OCI-LY7 (cell line): Measurements from ENCODE around the gene CDC34. TPM values are rescaled to one million over a fixed set of nuclear protein-coding genes. Genes with fewer than 3 reads are reported as not detected.
A peak's percentile ranks its signal among the peaks of the same experiment; 100 is the strongest.

Experiments used
- BruUV-seq: library from RNA; stranded (reverse); fragments of 400-500 nt; replicated peaks from 2 replicates; lab custom pipeline; 2021; lab: Mats Ljungman, UMichigan
- CTCF ChIA-PET: fragments of 300-600 bp; sonication (Branson Sonifier 250); formaldehyde crosslinking; loops from one replicate; lab custom pipeline; 2022; ENCODE audit warnings: antibody characterized with exemption; ENCODE audit not compliant: unreplicated experiment; lab: Charles Lee
- POLR2A ChIA-PET: fragments of 300-600 bp; sonication (Branson Sonifier 250); formaldehyde crosslinking; loops from one replicate; lab custom pipeline; 2022; ENCODE audit warnings: antibody characterized with exemption; lab: Charles Lee
- DNase-seq: peaks from one replicate; pipeline ENCODE4 v3.0.0-alpha.2; 2015; ENCODE audit warnings: low spot score
- H2AFZ ChIP-seq: fragments of 200-600 bp; sonication (generic), shearing (Covaris generic); 2 replicates; pipeline ENCODE4 v1.6.1; 2014; ENCODE audit warnings: mild to moderate bottlenecking, antibody characterized with exemption, low read length, moderate library complexity
- H3K27ac ChIP-seq: fragments of 200-600 bp; sonication (generic); 2 replicates; pipeline ENCODE4 v1.5.1; 2014; ENCODE audit warnings: mixed run types, low read depth, mild to moderate bottlenecking, moderate library complexity, low read length, inconsistent platforms; ENCODE audit not compliant: poor library complexity, severe bottlenecking
- H3K36me3 ChIP-seq: fragments of 200-600 bp; sonication (generic); 2 replicates; pipeline ENCODE4 v1.6.1; 2014; ENCODE audit warnings: mild to moderate bottlenecking, antibody characterized with exemption, low read length, moderate library complexity, mixed read lengths; ENCODE audit not compliant: insufficient read depth
- H3K4me1 ChIP-seq: fragments of 200-600 bp; sonication (generic); 2 replicates; pipeline ENCODE4 v1.5.1; 2014; ENCODE audit warnings: mild to moderate bottlenecking, low read length; ENCODE audit not compliant: insufficient read depth, poor library complexity, severe bottlenecking
- H3K4me2 ChIP-seq: fragments of 200-600 bp; sonication (generic); 2 replicates; pipeline ENCODE4 v1.6.1; 2014; ENCODE audit warnings: mild to moderate bottlenecking, low read length
- H3K4me3 ChIP-seq: fragments of 200-600 bp; sonication (generic); 2 replicates; pipeline ENCODE4 v1.5.1; 2014; ENCODE audit warnings: mild to moderate bottlenecking, low read depth, low read length; ENCODE audit not compliant: poor library complexity, severe bottlenecking
- H3K79me2 ChIP-seq: fragments of 200-600 bp; sonication (generic); 2 replicates; pipeline ENCODE4 v1.6.1; 2016; ENCODE audit warnings: low read depth, mild to moderate bottlenecking, low read length, moderate library complexity, mixed read lengths; ENCODE audit not compliant: insufficient read depth
- H3K9me2 ChIP-seq: fragments of 200-600 bp; sonication (generic); 2 replicates; pipeline ENCODE4 v1.6.1; 2016; ENCODE audit warnings: mild to moderate bottlenecking, low read length, mixed read lengths; ENCODE audit not compliant: insufficient read depth
- H3K9me3 ChIP-seq: fragments of 200-600 bp; sonication (generic); 2 replicates; pipeline ENCODE4 v1.6.1; 2014; ENCODE audit warnings: mild to moderate bottlenecking, mixed run types, low read length, mixed read lengths
- H4K20me1 ChIP-seq: fragments of 200-600 bp; sonication (generic); 2 replicates; pipeline ENCODE4 v1.6.1; 2014; ENCODE audit warnings: mild to moderate bottlenecking, antibody characterized with exemption, low read length, moderate library complexity, mixed read lengths; ENCODE audit not compliant: insufficient read depth
- EZH2phosphoT487 ChIP-seq: fragments of 200-600 bp; sonication (generic); IDR thresholded peaks from 2 replicates; pipeline ENCODE4 v1.6.1; 2018; ENCODE audit warnings: low read depth, borderline replicate concordance, mild to moderate bottlenecking, mixed run types, antibody characterized with exemption, low read length, moderate library complexity, mixed read lengths
- intact Hi-C: fragments of 100-400 bp; cut with micrococcal nuclease; formaldehyde crosslinking; loops from one replicate; pipeline ENCODE4 v1.10.0; 2022; ENCODE audit not compliant: unreplicated experiment
- total RNA-seq, 2 experiments: library from RNA; depleted of rRNA in 1 of 2; stranded (reverse); fragments of >200 nt in 1 of 2; shearing (Covaris generic) in 1 of 2; gene quantifications; 2 replicates each; pipeline ENCODE4 v1.2.3, GENCODE V29; 2014 to 2022
- TF ChIP-seq, protein P1 (sequence below): fragments of 200-600 bp; sonication (generic); conservative IDR thresholded peaks from 2 replicates; pipeline ENCODE4 v1.5.1; 2014; ENCODE audit warnings: mild to moderate bottlenecking, antibody characterized with exemption, low read length, moderate library complexity, mixed read lengths

Gene CDC34
- total RNA-seq, 2 experiments from 2014 or later = 58.2 to 77.2 TPM

DNA sequence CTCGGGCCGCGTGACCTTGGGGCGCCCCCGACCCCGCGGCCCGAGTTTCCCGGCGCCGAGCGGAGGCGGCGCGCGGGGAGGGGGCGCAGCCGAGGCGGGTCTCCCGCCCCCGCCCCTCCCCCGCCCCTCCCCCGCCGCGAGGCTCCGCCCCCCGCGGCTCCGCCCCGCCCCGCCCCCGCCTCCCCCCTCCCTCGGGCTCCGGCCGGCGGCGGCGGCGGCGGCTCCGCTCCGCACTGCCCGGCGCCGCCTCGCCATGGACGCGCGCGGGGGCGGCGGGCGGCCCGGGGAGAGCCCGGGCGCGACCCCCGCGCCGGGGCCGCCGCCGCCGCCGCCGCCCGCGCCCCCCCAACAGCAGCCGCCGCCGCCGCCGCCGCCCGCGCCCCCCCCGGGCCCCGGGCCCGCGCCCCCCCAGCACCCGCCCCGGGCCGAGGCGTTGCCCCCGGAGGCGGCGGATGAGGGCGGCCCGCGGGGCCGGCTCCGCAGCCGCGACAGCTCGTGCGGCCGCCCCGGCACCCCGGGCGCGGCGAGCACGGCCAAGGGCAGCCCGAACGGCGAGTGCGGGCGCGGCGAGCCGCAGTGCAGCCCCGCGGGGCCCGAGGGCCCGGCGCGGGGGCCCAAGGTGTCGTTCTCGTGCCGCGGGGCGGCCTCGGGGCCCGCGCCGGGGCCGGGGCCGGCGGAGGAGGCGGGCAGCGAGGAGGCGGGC is 58.3 kb downstream of the CDC34 start, which contains the start of gene HCN2:
TSS of gene HCN2 (plus strand) at position 189 of the 703 bp plus-strand sequence. CDS start at position 254, 65 bp downstream.
- no peaks in the 10 kb centered on the region for H3K79me2 ChIP-seq
- no peaks in the 10 kb centered on the region for H4K20me1 ChIP-seq
- no peaks in the 10 kb centered on the region for H3K9me3 ChIP-seq
- CTCF ChIA-PET = no interaction called here
- TF ChIP-seq, protein P1, sequence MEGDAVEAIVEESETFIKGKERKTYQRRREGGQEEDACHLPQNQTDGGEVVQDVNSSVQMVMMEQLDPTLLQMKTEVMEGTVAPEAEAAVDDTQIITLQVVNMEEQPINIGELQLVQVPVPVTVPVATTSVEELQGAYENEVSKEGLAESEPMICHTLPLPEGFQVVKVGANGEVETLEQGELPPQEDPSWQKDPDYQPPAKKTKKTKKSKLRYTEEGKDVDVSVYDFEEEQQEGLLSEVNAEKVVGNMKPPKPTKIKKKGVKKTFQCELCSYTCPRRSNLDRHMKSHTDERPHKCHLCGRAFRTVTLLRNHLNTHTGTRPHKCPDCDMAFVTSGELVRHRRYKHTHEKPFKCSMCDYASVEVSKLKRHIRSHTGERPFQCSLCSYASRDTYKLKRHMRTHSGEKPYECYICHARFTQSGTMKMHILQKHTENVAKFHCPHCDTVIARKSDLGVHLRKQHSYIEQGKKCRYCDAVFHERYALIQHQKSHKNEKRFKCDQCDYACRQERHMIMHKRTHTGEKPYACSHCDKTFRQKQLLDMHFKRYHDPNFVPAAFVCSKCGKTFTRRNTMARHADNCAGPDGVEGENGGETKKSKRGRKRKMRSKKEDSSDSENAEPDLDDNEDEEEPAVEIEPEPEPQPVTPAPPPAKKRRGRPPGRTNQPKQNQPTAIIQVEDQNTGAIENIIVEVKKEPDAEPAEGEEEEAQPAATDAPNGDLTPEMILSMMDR = no peak
- no peak for TF ChIP-seq EZH2phosphoT487
- intact Hi-C loops = loop anchor here (5.0 kb wide), 1 partner anchor 142 kb away; no protein-coding TSS in a partner anchor
- POLR2A ChIA-PET = no interaction called here
- no peaks in the 10 kb centered on the region for H3K36me3 ChIP-seq
- H3K4me1 ChIP-seq = peaks cover 12% of the 10 kb centered on the region
- peak within 1 kb of the TSS; percentile 22 for H3K4me2 ChIP-seq
- no peak within 1 kb of the TSS for H2AFZ ChIP-seq
- DNase-seq = no peak
- H3K27ac ChIP-seq = no peak within 1 kb of the TSS
- no peak within 1 kb of the TSS for H3K4me3 ChIP-seq
- no TSS peak for BruUV-seq
- no peaks in the 10 kb centered on the region for H3K9me2 ChIP-seq

DNA sequence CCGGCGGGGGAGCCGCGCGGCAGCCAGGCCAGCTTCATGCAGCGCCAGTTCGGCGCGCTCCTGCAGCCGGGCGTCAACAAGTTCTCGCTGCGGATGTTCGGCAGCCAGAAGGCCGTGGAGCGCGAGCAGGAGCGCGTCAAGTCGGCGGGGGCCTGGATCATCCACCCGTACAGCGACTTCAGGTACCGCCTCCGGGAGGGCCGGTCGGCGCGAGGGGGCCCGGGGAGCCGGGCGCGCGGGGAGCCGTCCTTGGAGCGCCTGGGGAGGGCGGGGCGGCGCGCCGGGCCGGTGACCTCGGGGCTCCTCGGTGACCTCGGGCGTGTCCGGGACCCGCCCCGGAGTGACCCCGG is 58.8 kb downstream of the CDC34 start:
- CTCF ChIA-PET = no interaction called here
- no peak for DNase-seq
- H3K27ac ChIP-seq = no peak overlapping the region
- no peak overlapping the region for H2AFZ ChIP-seq
- no peaks in the 10 kb centered on the region for H3K9me2 ChIP-seq
- H3K4me2 ChIP-seq = no peak overlapping the region
- H4K20me1 ChIP-seq = no peaks in the 10 kb centered on the region
- TF ChIP-seq EZH2phosphoT487 = no peak
- TF ChIP-seq, protein P1 = no peak
- no peaks in the 10 kb centered on the region for H3K9me3 ChIP-seq
- POLR2A ChIA-PET = no interaction called here
- H3K4me3 ChIP-seq = no peak overlapping the region
- H3K4me1 ChIP-seq = peaks cover 12% of the 10 kb centered on the region
- H3K36me3 ChIP-seq = no peaks in the 10 kb centered on the region
- H3K79me2 ChIP-seq = no peaks in the 10 kb centered on the region
- intact Hi-C loops = no loop called here
- BruUV-seq = no TSS peak

DNA sequence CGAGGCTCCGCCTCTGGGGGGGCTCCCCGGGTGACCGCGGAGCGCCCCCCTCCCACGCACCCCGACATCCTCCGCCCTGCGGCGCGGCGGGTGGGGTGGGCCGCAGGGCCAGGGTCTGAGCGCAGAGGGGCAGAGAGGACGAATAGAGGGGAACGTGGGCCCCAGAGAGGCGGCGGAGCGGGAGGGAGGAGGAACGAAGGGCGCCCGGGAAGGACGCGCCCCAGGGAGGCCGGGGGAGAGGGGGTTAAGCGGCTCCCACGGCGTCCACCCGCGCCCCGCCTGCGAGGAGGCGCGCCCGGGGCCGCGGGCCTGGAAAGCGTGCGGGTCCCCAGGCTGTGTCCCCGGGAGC is 59.2 kb downstream of the CDC34 start:
- no peak for TF ChIP-seq EZH2phosphoT487
- TF ChIP-seq, protein P1 = no peak

More for the DNA sequence above, 59.2 kb downstream of the CDC34 start:
- no peaks in the 10 kb centered on the region for H3K9me2 ChIP-seq
- H3K27ac ChIP-seq = no peak overlapping the region
- no peak overlapping the region for H2AFZ ChIP-seq
- H3K36me3 ChIP-seq = no peaks in the 10 kb centered on the region
- no peak for DNase-seq
- BruUV-seq = no TSS peak
- H3K4me3 ChIP-seq = no peak overlapping the region
- H3K9me3 ChIP-seq = no peaks in the 10 kb centered on the region
- H4K20me1 ChIP-seq = no peaks in the 10 kb centered on the region
- H3K4me1 ChIP-seq = peaks cover 12% of the 10 kb centered on the region
- H3K79me2 ChIP-seq = no peaks in the 10 kb centered on the region
- POLR2A ChIA-PET = no interaction called here
- intact Hi-C loops = no loop called here
- CTCF ChIA-PET = no interaction called here
- H3K4me2 ChIP-seq = no peak overlapping the region
